WI38 (cell line): ENCODE results near the gene AMPD2.

ENCODE experiments used
- H3K4me3 ChIP-seq: 2 replicates; pipeline ENCODE4 v1.5.1; 2011; ENCODE audit warnings: low read depth, mild to moderate bottlenecking, control low read depth, low read length
- CTCF ChIP-seq: IDR thresholded peaks from 2 replicates; pipeline ENCODE4 v1.5.1; 2012; ENCODE audit warnings: low read depth, mild to moderate bottlenecking, control low read depth, low read length

Gene AMPD2

GRCh38 chr1:109619576-109620400, at the start of gene AMPD2, which contains the start of gene GNAT2:
AMPD2 (plus strand) TSS chr1:109619837; CDS start chr1:109621176, 1,339 bp downstream.
GNAT2 (minus strand) TSS chr1:109619616; CDS start chr1:109612870, 6,746 bp downstream.
- no peak for TF ChIP-seq CTCF
- peak within 1 kb of the TSS; percentile 89 for H3K4me3 ChIP-seq

- no peak for TF ChIP-seq CTCF
Measured at GRCh38 chr1:109570414-109570813, 49.2 kb upstream of the AMPD2 start.

GRCh38 chr1:109573785-109574184, 45.9 kb upstream of the AMPD2 start:
- no peak overlapping the region for H3K4me3 ChIP-seq
- TF ChIP-seq CTCF: no peak

More at GRCh38 chr1:109570414-109570813, 49.2 kb upstream of the AMPD2 start:
- H3K4me3 ChIP-seq: no peak overlapping the region

GRCh38 chr1:109578947-109579443, 40.6 kb upstream of the AMPD2 start:
- H3K4me3 ChIP-seq: no peak overlapping the region
- TF ChIP-seq CTCF: no peak

- no peak for TF ChIP-seq CTCF
- H3K4me3 ChIP-seq: no peak overlapping the region
Measured at GRCh38 chr1:109579491-109579890, 40.1 kb upstream of the AMPD2 start.

GRCh38 chr1:109582021-109582420, 37.6 kb upstream of the AMPD2 start:
- TF ChIP-seq CTCF: no peak
- no peak overlapping the region for H3K4me3 ChIP-seq

- TF ChIP-seq CTCF: no peak
- H3K4me3 ChIP-seq: no peak overlapping the region
Measured at GRCh38 chr1:109584766-109585165, 34.9 kb upstream of the AMPD2 start.
